ENCODE measurements around the gene ADIPOR2. TPM values are rescaled to one million over a fixed set of nuclear protein-coding genes. Genes with fewer than 3 reads are reported as not detected.

Gene ADIPOR2
- 83.6 and 85.4 TPM in 2 replicates for total RNA-seq
- long read RNA-seq, partial matches to known transcripts = 4 of 27 reads
- long read RNA-seq, other reads (novel, unspliced or antisense) = 23 of 27 reads

- Mint-ChIP-seq H3K4me1 (ENCODE audit: low read depth) (peaks cover 25% of the 10 kb centered on the region), H3K9me3 (ENCODE audit: low read depth) (no peaks in the 10 kb centered on the region), H3K4me3 (ENCODE audit: low read depth) (peak within 1 kb of the TSS; percentile 99), H3K36me3 (ENCODE audit: insufficient read depth) (peaks cover 4% of the 10 kb centered on the region), H3K27ac (peak within 1 kb of the TSS; percentile 99), H3K27me3 (no peaks in the 10 kb centered on the region)
- TF ChIP-seq CTCF (IDR thresholded peaks at IDR 0.05; ENCODE audit: unreplicated experiment) = no peak
- DNase-seq (ENCODE audit: low spot score, unreplicated experiment) = peak; percentile 96
These were observed at the start of gene ADIPOR2 for GRCh38 chr12:1690578-1691122. Gene ADIPOR2 (plus strand): TSS chr12:1691070. CDS start chr12:1754344, 63,274 bp downstream.

GRCh38 chr12:1642513-1642912, 48.4 kb upstream of the ADIPOR2 start:
- TF ChIP-seq CTCF (IDR thresholded peaks at IDR 0.05; ENCODE audit: unreplicated experiment) = no peak
- Mint-ChIP-seq H3K4me1 (ENCODE audit: low read depth) (peaks cover 6% of the 10 kb centered on the region), H3K36me3 (ENCODE audit: insufficient read depth) (peaks cover 2% of the 10 kb centered on the region), H3K27ac (no peak overlapping the region), H3K4me3 (ENCODE audit: low read depth) (no peak overlapping the region), H3K27me3 (peaks cover 20% of the 10 kb centered on the region), H3K9me3 (ENCODE audit: low read depth) (no peaks in the 10 kb centered on the region)
- DNase-seq (ENCODE audit: low spot score, unreplicated experiment) = no peak

- TF ChIP-seq CTCF (IDR thresholded peaks at IDR 0.05; ENCODE audit: unreplicated experiment) = no peak
These were observed 47.8 kb upstream of the ADIPOR2 start for GRCh38 chr12:1643043-1643442.

GRCh38 chr12:1643905-1644533, 46.9 kb upstream of the ADIPOR2 start:
- no peak overlapping the region for H3K27ac Mint-ChIP-seq
- no peak for TF ChIP-seq CTCF (IDR thresholded peaks at IDR 0.05; ENCODE audit: unreplicated experiment)
- H3K4me1 Mint-ChIP-seq (ENCODE audit: low read depth) = peaks cover 6% of the 10 kb centered on the region
- DNase-seq (ENCODE audit: low spot score, unreplicated experiment) = no peak
- H3K27me3 Mint-ChIP-seq = peaks cover 20% of the 10 kb centered on the region
- H3K4me3 Mint-ChIP-seq (ENCODE audit: low read depth) = no peak overlapping the region
- H3K9me3 Mint-ChIP-seq (ENCODE audit: low read depth) = no peaks in the 10 kb centered on the region
- H3K36me3 Mint-ChIP-seq (ENCODE audit: insufficient read depth) = peaks cover 2% of the 10 kb centered on the region

More at GRCh38 chr12:1643043-1643442, 47.8 kb upstream of the ADIPOR2 start:
- Mint-ChIP-seq H3K36me3 (ENCODE audit: insufficient read depth) (peaks cover 2% of the 10 kb centered on the region), H3K4me1 (ENCODE audit: low read depth) (peaks cover 6% of the 10 kb centered on the region), H3K4me3 (ENCODE audit: low read depth) (no peak overlapping the region), H3K27me3 (peaks cover 20% of the 10 kb centered on the region), H3K9me3 (ENCODE audit: low read depth) (no peaks in the 10 kb centered on the region), H3K27ac (no peak overlapping the region)
- DNase-seq (ENCODE audit: low spot score, unreplicated experiment) = no peak

GRCh38 chr12:1644534-1645438, 46.1 kb upstream of the ADIPOR2 start:
- Mint-ChIP-seq H3K4me1 (ENCODE audit: low read depth) (peaks cover 6% of the 10 kb centered on the region), H3K9me3 (ENCODE audit: low read depth) (no peaks in the 10 kb centered on the region), H3K36me3 (ENCODE audit: insufficient read depth) (peaks cover 2% of the 10 kb centered on the region), H3K27me3 (peaks cover 27% of the 10 kb centered on the region), H3K4me3 (ENCODE audit: low read depth) (no peak overlapping the region), H3K27ac (no peak overlapping the region)
- DNase-seq (ENCODE audit: low spot score, unreplicated experiment) = no peak
- TF ChIP-seq CTCF (IDR thresholded peaks at IDR 0.05; ENCODE audit: unreplicated experiment) = no peak
